HuH-7 (cell line): Measurements from ENCODE around the gene MCRIP2.

Source experiments
- DNase-seq: peaks from one replicate; pipeline ENCODE4 v3.0.0; 2011; ENCODE audit warnings: low spot score

MCRIP2 gene

GRCh38 chr16:631808-632358 is 9.7 kb upstream of the MCRIP2 start:
- DNase-seq = no peak

- DNase-seq = no peak
Observed at GRCh38 chr16:632486-633335, 8.9 kb upstream of the MCRIP2 start.

- no peak for DNase-seq
Observed at GRCh38 chr16:633336-634050, 8.1 kb upstream of the MCRIP2 start.

- DNase-seq = no peak
Observed at GRCh38 chr16:634051-634670, 7.5 kb upstream of the MCRIP2 start.

- no peak for DNase-seq
Observed at GRCh38 chr16:634996-635395, 6.6 kb upstream of the MCRIP2 start.

GRCh38 chr16:635573-636205 is 5.9 kb upstream of the MCRIP2 start:
- DNase-seq = no peak

GRCh38 chr16:636206-637080 is 5.2 kb upstream of the MCRIP2 start, which contains the start of gene METTL26:
Gene METTL26 (minus strand): TSS chr16:636305. CDS start chr16:636290, 15 bp downstream.
- peak; percentile 87 for DNase-seq

- DNase-seq = peak; percentile 90
Observed at GRCh38 chr16:637081-638018, 4.3 kb upstream of the MCRIP2 start.

- DNase-seq = no peak
Observed at GRCh38 chr16:638034-638543, 3.5 kb upstream of the MCRIP2 start.

- DNase-seq = no peak
Observed at GRCh38 chr16:638836-639235, 2.8 kb upstream of the MCRIP2 start.

GRCh38 chr16:640614-641013 is 1.0 kb upstream of the MCRIP2 start:
- no peak for DNase-seq

GRCh38 chr16:642189-643049 is 791 bp downstream of the MCRIP2 start:
- peak; percentile 44 for DNase-seq

- no peak for DNase-seq
Observed at GRCh38 chr16:643050-643368, 1.4 kb downstream of the MCRIP2 start.

- DNase-seq = no peak
Observed at GRCh38 chr16:644556-644955, 2.9 kb downstream of the MCRIP2 start.

GRCh38 chr16:645852-646678 is 4.4 kb downstream of the MCRIP2 start:
- DNase-seq = peak; percentile 61

GRCh38 chr16:646679-647172 is 5.1 kb downstream of the MCRIP2 start:
- no peak for DNase-seq

- no peak for DNase-seq
Observed at GRCh38 chr16:647173-647902, 5.7 kb downstream of the MCRIP2 start.
